ENCODE data around the gene CTIF.
A peak's percentile ranks its signal among the peaks of the same experiment; 100 is the strongest.

The CTIF gene

DNA sequence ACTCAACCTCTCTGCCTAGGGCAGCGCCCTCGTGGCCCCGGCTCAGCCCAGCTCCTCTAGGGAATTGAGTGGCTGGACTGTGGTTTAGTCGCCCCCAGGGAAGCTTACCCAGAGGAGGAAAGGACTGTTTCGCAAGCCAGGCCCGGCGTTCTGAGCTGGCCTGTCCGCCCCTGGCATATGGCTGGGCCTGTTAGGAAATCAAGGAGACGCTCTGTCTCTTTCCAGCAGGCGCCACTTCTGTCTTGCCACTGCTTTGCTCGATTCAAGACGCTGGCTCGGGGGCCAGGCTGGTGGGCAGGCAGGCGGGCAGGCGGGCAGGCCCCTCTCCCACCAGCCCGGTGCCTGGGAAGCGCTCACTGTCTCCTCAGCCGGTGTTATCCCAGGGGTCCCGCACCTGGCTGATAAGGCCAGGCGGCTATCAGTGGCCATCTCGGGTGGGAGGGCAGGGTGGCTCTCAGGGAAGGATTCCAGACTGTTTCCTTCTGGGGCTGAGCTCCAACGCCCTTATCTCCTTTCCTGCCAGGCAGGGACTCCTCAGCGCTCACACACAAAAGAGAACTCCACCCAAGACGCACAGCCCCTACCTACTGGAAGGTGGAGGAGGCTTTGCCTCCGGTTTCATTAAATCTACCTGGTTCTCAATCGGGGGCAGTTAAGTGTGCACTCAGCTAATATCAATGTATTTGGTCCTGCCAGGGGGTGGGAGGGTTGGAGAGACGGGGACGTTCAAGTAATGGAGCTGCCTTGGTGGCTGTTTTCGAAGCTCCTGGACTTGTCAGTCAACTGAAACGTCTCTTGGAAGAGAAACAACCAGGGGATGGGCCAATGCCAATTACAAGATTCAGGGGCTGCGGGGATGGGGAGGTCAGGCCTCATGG lies 302.8 kb downstream of the CTIF start:
- DNase-seq, result no peak

DNA sequence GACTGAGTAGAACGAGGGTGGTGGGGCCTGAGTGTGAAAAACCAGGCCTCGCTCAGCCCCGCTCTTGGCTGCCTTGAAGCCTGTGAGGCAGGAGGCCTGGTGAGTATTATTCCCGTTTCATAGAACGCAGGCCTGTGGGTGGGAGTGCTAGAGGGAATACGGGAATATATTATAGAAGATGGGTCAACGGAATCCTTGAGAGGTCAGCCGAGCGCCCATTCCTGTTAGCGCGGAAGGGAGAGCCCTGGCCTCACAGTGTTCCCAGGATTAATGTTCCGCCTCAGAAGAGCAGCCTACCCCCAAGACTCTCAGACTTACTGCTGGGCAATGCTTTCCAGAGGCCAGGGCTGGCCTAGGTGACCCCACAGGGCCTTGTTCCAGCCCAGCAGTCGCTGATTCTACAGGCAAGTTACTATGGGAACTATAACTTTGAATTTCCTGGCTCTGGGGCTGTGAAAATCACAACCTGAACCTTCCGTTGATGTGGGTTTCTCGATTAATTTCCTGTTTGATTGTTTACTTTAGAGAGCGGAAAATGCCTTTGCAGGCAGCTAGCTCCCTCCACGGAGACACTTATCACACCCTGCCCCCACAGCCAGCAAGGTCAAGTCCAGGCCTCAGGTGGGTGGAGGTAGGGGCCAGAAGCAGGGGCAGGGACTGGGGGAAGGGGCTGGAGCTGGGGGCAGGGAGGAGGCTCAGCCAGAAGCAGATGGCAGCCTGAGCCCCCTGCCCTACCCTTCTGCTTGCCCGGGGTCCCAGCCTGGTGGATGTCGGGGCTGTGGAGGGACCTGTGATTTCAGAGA lies 303.6 kb downstream of the CTIF start:
- peak; percentile 35 for DNase-seq

DNA sequence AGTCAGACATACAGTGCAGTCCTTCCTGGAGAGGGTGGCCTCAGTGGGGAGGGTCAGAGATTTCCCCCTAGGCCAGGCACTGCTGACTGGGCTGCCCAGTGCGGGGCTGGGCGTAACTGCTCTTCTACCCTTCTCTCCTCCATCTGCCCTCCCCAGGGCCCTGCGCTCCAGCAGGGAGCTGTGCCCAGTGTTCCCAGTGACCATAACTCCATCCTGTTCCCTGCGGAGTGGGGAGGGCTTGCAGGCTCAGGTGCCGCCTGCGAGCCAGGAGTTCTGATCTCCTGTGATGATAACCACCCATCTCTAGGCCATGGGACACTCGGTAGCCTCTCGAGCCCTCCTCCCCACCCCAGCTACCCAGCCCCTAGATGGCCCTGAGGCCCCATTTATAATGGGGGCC lies 304.3 kb downstream of the CTIF start:
- DNase-seq, result no peak

DNA sequence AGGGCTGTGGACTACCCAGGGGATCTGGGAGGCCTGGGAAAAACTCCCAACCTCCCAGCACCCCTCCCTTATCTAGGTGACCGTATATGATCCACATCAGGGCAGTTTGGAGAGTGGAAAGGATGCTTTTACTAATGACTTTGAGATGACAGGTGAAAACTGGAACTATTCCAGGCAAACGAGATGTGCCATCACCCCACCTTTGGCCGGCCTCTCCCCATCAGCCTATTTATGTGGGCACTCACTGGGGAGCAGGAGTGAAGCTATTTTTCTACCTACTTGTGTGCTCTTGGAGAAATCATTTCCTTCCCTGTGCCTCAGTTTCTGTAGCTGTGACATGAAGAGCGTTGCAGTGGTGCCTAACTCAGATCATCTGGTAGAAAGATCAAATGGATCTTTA lies 304.8 kb downstream of the CTIF start:
- DNase-seq, result no peak

DNA sequence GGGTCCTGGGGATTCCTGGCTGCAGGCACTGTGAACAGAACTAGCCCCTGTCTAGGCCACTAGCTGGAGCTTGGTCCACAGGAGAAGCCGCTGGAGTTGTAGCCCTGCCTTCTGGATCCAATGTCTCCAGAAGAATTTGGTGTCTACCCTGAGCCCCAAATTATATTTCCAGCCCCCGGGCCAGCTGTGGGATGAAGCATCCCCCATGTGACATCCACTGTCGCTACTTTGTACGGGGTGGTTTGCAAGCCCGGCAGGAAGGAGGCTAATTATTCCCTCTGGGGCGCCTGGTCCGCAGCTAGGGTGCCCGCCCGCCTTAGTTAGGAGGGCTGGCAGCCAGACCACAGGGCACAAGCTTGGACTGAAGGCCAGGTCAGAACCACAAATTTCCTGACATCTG lies 305.4 kb downstream of the CTIF start:
- DNase-seq, result no peak

DNA sequence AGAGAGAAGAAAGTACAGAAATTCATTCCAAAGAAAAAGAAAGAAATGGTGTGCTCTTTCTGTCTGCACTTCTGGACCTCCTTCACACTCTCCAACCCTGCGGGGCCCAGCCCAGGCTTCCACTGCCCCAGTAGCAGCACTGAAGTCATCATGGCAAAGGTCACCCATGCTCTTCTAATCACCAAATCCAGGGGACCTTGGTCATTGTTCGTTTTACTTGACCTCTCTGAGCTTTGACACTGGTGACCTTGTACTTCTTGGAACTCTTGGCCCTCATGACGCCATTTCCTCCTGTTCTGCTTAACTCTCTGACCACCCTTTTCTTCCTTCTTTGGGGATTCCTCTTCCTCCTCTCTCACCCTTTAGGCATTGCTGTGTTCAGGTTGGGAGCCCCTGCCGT lies 306.3 kb downstream of the CTIF start:
- no peak for DNase-seq

DNA sequence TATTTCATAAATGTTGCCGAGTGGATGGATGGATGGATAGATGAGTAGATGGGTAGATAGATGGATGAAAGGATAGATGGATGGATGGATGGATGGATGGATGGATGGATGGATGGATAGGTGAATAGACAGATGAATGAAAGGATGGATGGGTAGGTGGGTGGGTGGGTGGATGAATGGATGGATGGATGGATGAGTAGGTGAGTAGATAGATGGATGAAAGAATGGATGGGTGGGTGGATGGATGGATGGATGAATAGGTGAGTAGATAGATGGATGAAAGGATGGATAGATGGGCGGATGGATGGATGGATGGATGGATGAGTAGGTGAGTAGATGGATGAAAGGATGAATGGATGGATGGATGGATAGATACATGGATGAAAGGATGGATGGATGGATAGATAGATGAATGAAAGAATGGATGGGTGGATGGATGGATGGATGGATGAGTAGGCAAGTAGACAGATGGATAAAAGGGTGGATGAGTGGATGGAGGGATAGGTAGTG lies 307.6 kb downstream of the CTIF start:
- DNase-seq, result no peak

DNA sequence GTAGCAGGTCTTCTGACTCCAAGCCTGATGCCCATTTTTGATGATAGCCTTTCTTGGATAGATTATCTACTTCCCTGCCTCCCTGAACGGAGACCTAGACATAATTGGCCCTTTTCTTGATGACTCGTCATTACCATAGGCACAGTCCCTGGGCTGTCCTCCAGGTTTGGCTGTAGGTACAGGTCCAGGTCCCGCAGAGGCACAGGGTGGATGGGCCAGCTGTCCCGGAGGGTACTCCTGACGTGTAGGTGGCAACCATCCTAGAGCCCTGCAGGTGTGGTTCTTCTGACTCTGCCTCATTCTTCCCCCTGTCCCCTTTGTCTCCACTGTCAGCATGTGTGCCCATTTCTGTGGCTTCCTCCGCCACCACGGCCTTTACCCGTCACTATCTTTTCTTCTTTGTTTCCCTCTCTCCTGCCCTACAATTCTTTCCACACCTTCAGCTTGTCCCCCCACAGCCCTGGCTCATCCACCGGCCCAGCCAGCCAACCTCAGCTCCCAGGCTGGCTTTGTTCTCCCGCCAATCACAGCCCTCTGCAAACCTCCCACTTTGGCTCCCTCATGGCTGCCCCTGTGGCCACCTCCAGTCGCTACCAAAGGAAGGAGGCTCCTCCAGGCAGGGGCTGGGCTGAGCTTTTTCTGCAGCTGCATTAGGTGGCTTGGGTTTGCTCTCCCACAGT lies 309.1 kb downstream of the CTIF start:
- no peak for DNase-seq

DNA sequence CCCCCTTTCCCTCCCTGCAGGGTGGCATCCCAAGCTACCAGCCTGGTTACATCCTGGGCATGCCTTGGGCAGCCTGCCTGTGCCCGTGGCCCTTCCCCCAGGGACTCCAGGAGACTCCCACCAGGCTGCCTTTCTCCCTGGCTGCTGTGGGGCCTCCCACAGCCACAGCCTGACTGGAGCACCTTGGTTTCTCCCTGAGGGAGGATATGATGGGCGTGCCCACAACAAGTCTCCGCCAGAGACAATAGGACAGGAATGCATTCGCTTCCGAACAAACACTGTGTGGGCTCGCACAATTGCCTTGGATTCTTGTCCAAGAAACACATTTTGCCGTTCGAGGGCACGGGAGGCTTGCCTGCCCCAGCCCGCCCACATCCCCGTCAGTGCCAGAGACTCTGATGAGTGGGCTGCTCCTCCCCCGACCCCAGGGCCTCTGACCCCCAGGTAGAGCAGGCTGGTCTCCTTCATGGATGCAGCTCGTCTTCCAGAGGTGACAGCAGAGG lies 309.9 kb downstream of the CTIF start:
- DNase-seq, result no peak

DNA sequence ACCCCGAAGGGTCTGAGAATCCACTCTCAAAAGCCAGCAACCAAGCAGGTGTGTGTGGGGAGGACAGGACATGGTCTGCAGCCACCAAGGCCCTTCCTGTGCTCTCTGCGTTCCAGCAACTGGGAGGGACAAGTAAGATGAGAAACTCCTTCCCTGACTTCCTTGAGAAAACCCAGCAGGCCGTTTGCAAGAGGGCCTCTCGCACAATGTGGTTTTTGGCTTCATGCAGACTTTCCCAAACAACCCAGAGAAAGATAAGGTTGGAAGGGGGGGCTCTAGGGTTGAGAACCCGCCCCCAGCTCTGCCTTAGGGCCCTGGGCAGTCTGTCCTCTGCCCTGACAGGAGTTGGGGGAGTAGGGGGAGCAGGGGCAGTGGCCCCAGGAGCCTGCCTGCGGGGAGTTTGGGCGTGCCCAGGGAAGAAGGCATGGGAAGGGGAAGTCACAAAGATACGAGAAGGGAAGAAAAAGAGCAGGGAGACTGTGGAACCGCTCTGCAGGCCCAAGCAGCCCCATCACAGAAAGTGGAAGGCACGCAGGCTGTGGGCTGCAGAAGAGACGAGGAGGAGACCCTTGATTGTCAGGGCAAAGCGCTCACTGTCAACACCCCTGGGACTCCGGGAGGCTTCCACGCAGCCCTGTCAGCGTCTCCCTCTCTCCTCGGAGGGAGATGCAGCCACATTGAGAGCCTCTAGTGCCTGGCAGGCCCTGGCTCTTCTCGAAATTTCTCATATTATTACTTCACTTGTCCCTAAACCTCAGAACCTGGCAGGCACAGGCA lies 312.2 kb downstream of the CTIF start:
- DNase-seq, result no peak

DNA sequence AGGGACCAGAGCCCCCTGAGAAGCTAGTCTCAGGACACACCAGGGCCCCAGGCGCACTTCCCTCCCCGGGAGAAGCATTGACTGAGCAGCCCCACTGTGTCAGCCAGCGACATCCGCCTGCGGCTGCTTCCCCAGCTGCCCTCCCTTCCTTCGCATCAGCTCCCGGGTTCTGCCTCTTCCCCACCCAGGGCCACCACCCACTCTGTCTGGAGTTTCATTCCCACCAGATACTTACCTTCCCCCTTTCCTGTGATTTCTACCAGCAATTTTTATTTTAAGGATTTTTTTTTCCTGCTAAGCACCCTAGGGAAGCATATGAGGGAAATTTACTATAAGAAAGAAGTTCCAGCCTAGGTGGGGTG lies 312.7 kb downstream of the CTIF start:
- no peak for DNase-seq

DNA sequence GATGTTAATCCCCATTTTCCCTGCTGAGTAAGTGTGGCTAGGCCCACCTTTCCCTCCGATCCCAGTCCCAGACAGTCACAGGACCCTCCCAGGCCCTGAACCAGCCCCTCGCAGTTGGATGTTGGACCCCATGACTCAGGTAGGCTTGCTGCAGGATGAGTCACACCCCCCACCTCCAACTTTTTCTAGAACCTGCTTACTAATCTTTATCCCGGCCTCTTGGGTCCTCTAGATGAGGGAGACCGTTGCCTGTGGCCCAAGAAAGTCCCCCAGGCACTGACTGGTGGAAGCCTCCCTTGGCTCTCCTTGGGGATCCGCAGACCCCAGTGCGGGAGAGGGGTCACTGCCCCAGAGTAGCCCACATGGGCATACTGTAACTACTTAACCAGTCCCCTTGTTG lies 313.5 kb downstream of the CTIF start:
- no peak for DNase-seq

DNA sequence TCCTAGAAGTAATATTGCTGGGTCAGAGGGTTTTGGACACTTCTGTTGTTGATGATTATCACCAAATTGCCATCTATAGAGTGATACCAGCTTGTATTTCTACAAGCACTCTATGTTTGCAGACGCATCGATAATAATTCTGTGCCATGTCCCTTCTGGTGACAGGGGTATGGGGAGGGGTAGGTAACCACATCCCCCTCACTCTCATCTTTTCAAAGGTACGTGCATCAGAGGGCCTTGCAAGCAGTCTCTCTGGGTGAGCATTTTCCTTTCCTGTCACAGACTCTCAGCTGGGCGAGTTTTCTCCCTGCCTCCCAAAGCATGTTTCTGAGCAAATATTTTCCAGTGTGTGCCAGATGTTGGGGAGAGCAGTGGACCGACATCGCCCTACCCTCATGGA lies 314.0 kb downstream of the CTIF start:
- DNase-seq, result no peak

DNA sequence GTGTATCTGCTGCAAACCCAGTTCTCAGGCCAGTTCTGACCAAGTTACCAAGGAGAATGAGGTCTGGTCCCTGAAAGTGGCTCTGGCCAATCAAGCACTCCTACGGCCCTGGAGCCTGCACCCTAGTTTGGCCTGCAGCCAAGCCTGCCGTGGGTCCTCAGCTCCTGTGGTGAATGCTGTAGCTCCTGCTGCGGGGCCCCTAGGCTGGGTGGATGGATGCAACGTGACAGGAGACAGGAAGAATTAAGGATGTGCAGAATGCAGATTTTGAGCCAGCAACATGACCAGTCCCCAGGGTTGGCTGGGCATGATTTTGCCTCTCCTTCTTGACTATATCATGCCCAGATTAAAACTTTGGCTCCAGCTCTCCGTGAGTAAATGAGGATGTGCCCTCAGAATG lies 314.8 kb downstream of the CTIF start:
- no peak for DNase-seq

DNA sequence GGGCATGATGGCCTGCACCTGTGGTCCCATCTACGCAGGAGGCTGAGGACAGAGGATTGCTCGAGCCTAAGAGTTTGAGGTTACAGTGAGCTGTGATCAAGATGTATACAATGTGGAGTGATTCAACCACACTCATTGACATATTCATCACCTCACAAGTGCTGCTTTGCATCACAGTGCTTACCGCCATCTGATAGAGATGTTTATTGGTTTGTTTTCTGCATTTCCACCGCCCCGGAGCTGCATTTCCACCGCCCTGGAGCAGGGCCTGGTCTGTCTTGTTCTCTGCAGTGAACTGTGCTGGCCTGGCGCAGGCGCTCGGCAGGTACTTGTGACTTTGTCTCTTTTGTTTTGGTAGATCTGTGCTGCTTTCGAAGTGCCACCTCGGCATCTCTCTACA lies 315.9 kb downstream of the CTIF start:
- no peak for DNase-seq

DNA sequence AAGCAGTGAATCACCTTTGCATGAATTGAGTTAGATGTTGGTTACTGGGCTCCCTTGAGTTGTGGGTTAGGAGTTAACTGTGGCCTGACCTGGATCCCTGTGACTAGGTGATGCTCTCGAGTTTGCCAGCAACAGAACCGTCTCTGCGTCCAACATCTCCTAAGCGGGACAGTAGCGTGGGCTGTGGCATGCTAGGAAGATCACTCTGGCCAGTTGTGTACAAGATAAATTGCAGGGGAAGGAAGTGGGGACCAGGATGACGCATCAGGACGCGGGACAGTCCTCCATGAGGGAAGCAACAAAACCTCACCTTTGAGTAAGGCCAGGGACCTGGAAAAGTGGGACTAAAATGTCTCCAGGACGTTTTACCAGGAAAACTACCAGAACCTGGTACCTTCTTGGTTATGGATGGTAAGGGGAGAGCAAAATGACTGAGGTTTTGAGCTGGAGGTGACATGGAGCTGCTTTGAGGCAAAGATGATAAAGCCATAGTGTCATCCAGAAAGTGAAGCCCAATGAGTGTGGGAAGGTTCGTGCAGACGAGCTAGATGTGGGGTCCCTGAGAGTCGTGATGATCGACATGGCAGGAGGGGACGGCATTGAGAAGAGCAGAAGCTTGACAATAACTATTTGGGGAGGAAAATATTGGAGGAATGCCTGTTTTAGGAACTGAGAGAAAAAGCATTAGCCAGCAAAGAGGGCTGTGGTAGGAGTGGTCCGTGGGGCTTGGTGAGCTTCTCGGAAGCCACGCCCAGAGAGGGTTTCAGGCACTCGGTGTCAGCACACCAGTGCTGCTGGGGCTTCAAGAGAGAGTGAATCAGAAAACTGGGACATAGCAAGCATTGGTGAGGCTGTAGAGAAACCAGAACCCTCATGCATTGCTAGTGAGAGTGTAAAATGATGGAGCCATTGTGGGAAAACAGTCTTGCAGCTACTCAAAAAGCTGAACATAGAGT lies 316.9 kb downstream of the CTIF start:
- no peak for DNase-seq

DNA sequence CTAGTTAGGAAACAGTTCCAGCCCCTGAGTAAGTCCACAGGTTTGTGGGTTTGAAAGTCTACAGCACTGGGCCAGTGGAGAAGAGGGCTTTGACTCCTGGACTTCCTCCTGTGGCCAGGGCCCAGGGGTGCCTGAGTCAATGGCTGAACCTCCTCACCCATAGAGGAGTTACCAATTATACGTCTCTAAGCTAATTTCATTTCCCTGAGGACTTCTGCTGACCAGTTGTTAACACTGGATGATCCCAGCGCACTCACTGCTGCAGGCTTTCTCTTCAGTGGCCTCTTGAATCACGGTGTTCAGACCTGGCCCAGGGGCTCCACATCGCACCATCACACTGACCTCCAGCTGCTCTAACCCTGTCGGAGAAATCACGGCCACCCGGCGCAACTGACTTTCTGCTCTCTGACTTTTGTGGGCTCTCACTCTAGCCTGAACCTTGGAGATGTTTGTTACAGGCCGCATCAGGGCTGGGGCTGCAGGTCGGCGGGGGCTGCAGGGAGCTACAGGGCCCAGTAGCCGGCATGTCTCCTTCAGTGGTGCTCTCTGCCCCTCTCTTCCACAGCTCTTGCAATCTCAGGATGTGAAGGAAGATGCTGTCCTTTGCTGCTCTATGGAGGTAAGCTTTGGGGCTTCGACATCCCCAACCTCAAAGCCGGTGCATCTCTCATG lies 318.3 kb downstream of the CTIF start:
- DNase-seq, result no peak

DNA sequence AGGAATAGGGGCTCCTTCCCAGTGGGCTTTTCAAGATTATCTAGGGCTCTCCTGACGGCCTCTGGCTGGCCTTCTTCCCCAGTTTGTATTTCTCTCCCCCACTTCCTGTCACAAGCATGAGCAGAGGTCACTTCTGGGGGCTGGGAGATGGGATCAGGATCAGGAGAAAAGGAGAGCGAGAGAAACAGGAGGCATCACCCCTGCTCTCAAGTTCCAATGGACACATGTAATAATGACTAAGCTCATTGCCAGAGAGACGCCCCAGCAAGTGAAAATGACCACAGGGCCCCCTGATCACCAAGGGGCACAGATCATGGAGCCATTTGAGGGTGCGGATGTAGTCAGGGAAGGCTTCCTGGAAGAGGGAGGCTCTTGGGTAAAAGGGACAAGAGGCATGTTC lies 319.8 kb downstream of the CTIF start:
- DNase-seq, result no peak

DNA sequence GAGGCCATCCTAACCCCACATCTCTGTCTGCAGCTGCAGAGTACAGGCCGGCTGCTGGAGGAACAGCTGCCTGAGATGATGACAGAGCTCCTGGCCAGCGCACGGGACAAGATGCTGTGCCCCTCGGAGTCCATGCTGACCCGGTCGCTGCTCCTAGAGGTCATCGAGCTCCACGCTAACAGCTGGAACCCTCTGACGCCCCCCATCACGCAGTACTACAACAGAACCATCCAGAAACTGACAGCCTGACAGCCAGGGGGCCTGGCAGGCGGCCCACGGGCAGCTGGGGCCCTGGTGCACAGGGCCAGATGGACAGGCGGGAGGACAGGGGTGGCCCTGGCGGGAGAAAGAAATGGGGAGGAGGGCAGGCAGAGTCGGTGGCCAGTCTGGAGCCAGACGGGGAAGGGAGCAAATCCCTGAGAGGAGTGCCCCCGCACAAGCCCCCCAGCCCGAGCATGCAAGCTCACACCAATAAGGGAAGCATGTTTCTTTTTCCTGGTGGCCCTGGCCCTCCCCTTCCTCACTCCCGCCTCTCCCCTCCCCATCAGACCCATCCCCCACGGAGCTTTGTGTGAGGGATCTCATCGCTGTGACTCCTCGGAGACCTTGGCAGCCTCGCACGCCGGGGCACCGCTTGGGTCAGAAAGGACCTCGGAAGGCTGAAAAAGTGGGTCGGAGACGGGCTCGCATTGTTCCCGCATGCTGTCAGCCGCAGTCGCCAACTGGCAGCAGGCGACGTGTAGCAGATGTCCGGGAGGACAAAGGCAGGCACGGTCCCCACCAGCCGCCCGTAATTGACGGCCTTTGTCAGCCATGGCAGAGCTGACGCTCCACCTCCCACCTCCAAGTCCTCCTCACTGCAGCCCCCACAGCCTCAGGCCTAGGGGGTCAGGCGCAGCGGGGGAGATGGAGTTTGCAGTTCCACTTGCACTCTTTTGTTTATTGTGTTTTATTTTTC lies 320.8 kb downstream of the CTIF start:
- no peak for DNase-seq
